GM21381 (cell line): Measurements from ENCODE around the gene DNAH3.

Experiments used
- ATAC-seq: cut with Tn5 transposase; IDR thresholded peaks from one replicate; pipeline ENCODE4 v1.9.1; 2021; ENCODE audit warnings: mild to moderate bottlenecking, moderate library complexity; ENCODE audit not compliant: unreplicated experiment

The DNAH3 gene

DNA sequence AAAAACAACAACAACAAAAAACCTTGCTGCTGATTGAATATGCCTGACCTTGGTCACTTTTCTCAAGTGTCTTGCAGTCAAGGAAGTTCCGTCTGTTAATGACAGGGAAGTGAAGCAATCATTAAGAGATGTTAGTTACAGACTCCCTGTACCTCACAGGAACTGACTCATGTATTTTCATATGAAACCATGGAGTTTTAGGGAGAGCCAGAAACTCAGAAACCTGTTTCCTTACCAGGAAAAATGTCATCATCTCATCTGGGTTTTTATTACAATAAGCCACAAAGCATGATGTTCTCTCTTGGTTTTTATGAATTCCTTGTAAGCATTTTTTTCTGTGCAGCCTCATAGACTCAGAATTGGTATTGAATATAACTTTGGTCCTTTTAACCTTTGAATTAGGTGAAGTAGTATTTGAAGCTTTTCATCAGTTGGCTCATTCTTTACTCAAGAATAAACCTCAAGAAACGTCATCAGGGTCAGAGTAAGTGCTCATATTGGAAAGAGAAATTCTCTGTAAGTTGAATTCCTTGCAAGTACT lies 239.8 kb downstream of the DNAH3 start:
- no peak for ATAC-seq

DNA sequence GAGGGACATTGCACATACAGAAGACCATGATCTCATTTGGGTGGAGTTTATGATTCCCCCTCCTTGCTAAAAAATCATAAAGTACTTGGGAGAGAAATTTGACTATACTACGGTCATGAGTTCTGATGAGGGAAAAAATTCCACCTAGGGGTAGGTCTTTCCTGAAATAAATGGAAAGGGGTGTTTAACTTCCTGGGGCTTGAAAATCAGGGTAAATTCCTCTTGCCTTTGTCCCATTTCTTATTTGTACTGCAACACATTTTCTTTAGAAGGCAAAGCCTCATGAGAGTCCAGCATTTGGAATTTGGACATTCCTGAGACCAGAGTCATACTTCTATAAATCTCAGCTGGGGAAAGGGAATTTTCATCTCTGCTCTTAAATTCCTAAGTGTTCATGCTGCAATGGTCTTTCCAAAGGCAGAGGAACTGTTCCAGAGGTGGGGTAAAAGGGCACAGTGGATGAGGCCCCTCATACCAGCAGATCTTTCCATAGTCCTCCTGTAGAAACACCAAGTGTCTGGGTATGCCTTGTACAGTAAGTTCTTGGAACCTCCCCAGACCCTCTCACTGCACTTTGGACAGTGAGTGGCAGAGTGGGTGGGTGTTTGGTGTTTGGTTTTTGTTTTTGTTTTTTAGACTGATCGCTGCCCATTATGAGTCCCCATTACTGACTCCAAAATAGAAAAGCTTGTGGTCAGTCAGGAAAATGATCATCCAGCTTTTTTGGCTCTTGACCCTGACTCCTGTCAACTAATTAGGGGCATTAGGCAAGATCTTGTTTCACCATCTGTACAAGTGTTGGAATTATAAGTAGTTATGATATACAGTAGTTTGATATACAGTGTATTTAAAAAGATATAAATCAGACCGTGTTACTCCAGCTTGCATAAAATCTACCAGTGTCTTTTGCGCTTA lies 244.0 kb downstream of the DNAH3 start:
- no peak for ATAC-seq

DNA sequence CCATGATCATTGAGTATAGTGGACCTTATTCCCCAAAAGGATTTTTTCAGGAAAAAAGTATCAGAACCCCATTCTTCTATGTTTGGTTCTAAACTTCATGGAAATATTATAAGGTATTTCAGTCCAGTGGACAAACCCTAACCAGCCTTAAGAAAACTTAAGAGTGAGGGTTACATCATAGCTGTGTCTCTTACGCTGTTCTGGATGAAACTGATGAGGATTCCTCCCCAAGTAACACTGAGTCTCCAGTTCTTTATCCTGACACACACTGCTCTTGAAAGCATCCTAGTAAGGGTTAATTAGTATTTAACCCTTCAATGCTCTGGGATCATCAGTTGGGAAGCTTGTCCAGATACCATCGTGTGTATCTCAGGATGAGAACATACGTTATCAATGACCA lies 245.1 kb downstream of the DNAH3 start:
- no peak for ATAC-seq

DNA sequence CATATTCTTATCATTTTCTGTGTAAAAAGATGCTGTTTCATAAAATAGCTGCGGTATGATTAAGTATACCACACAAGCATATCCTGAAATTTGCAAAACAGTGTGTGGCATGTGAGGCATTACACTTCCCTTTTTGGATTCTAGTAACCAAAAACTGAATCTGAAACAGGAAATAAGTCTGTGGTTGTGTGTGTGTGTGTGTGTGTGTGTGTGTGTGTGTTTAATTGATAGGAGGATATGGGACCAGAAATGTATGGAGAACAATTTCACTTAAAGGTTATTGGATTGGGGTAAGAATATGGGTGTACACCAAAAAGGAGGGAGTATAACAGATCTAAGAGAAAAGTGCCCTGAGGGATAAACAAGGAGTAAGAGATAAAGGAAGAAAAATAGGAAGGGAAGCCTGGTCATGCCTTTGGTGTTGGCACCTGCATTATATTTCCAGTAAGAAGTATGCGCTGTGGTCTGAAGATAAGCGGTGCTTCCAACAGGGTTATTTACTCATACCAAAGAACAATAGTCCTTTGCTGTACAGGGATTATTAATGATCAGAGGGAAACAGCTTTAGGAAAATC lies 246.1 kb downstream of the DNAH3 start:
- no peak for ATAC-seq

- ATAC-seq: no peak
Measured at GRCh38 chr16:20903899-20904506, 246.6 kb downstream of the DNAH3 start.

DNA sequence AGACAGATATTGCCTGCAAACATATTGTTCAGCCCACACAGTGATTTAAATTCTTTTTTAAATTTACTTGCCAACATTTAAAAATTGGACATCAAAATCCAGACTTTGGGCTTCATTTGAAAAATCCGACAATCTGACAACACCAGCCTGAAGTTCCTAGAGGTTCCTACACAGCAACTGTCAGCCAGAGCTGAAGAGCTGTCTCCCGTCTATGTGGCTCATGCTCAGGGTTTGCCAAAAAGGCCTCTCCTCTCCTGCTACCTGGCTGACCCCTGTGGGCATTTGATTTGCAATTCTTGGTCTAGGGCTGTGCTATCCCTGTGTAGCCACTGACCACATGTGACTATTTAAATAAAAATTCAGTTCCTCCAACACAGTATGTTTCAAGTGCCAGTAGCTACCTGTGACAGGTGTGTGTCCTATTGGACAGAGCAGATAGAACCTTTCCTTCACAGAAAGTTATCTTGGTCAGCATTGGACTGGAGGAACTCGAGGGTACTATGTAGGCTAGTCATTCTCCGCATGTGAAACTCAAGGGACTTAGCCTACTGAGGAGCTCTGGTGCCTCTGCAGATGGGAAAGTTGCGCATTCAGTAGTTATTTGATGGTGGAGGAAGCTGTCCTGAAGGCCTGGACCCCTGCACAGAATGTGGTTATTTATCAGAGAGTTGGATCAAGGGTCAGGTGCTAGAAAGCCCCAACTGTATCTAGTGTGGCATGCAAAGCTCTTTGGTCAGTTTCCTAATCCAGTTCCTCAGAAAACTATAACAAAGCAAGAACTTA lies 247.3 kb downstream of the DNAH3 start:
- ATAC-seq: no peak

DNA sequence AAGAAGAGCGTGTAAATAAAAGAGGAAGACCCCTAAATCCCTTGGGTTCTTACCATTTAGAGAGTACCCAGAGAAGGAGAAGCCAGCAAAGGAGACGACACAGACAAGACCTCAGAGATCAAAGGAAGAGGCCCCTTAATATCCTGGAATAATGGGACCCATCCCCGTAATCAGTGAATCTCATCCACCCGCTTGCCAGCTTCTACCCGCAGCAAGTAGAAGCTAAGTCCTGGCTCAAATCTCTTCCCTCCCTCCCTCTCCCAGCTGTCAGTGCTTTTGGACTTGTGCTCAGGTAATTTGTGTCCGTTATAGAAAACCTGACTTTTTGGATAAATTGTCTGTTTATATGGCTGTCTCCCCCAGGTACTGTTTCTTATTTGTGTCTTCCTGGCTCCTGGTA lies 248.2 kb downstream of the DNAH3 start:
- ATAC-seq: no peak

- no peak for ATAC-seq
Measured at GRCh38 chr16:20901436-20902112, 249.1 kb downstream of the DNAH3 start.

DNA sequence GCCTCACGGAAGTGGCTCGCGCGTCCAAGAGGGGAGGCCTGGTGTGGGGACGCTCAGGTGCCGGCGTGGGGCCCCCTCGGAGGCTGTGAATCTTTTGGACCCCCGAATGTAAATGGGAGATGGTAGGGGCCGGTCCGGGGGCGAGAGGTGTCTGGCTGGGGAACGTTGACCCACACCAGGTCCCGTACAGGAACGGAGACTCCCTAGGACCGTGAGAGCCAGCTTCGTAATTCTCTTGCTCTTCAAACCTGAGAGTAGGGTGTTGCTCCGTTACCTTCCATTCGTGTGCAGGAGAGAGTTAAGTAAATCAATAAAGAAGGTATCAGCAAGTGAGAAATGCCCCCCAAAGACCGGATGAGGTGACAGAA lies 249.6 kb downstream of the DNAH3 start:
- no peak for ATAC-seq

DNA sequence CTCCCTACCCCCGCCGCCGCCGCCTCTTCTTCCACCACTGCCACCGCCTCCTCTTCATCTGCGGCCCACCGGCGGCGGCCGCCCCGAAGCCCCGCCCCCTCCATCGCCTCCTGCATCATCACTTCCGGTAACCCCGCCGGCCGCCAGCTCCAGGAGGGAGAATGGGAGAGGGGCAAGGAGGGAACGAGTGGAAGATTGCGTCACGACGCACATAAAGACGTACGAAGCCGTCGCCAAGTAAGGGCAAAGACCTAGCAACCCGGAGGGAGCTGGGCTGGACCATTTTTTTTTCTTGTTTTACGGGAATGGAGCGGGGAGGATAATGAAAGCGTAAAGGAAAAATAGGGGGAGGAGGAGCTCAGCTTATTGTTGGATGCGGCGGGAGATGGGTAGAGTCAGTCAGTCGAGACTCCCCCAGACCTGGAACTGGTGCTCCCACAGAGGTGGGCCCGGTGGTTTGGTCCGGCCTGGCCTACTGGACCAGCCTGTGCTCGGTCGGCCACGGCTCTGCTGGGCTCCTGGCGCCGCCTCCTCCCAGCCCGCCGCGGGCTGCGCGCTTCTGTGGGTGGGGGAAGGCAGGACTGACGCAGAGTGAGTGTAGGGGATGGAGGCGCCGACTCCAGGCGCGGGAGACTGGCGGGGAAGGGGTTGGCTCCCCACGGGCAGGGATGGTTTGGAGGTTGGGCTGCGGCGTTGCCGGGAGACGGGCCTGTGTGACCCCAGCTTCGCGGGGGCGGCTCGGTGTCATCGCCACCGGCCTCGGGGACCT lies 250.2 kb downstream of the DNAH3 start, which contains the start of the genes DCUN1D3 and LYRM1:
Gene DCUN1D3 (minus strand): TSS at position 60 of the 769 bp plus-strand sequence. CDS start 37,820 bp downstream, outside the sequence.
Gene LYRM1 (plus strand): TSS at position 473 of the 769 bp plus-strand sequence. CDS start 14,785 bp downstream, outside the sequence.
- ATAC-seq: peak; percentile 62

DNA sequence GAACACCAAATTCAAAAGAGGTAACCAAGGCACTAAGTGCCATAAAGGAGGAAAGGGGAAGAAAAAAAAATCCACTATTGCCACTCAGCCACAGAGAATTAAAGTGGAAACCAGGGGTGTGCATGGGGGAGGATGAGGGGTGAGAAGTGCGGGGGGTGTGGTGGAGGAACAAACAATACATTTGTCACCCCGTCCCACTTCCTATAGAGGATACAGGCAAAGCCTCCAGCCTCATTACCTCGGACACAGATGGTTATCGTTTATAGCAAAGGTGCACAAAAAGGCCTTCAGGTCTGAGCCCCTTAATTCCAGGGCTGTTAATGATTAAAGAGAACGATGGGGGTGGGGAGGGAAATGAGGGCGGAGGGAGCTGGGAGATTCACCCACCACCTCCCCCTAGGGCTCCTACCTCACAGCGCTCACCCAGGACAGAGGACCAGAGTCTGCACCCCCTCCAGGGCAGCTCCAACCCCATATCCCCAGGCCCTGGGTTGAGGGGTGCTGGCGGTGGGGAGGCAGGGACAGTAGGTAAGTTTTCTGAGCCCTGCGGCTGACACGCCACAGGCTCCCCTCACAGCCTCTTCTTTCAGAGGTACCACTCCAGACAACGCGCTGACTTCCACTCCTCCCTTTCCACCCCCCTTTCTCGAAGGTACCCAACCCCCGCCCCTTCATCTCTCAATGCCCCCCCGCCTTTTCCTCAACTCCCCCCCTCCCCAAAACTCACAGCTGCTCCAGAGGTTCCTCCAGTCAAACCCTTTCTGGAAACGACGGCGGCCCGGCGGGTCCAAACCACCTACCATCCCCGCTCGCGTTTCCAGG lies 251.0 kb downstream of the DNAH3 start:
- ATAC-seq: no peak

GRCh38 chr16:20899071-20899470 lies 251.6 kb downstream of the DNAH3 start:
- ATAC-seq: no peak

DNA sequence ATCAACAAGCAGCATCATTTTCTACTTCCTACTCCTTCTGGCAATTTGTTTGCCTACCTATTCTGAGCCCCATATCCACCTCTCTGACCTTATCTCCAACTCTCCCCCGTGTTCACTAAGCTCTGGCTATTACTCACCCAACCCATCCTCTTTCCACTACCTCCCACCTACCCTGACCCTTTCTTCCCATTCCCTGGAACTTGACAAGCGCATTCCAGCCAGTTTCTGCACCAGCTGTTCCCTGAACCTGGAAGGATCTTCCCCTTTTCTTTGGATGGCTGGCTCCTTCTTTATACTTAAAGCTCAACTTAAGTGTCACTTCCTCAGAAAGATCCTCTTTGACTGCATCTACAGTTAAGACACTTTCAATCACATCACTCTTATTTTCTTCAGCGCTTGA lies 252.7 kb downstream of the DNAH3 start:
- no peak for ATAC-seq

GRCh38 chr16:20897253-20897897 lies 253.3 kb downstream of the DNAH3 start:
- ATAC-seq: no peak

- no peak for ATAC-seq
Measured at GRCh38 chr16:20894388-20894787, 256.3 kb downstream of the DNAH3 start.

DNA sequence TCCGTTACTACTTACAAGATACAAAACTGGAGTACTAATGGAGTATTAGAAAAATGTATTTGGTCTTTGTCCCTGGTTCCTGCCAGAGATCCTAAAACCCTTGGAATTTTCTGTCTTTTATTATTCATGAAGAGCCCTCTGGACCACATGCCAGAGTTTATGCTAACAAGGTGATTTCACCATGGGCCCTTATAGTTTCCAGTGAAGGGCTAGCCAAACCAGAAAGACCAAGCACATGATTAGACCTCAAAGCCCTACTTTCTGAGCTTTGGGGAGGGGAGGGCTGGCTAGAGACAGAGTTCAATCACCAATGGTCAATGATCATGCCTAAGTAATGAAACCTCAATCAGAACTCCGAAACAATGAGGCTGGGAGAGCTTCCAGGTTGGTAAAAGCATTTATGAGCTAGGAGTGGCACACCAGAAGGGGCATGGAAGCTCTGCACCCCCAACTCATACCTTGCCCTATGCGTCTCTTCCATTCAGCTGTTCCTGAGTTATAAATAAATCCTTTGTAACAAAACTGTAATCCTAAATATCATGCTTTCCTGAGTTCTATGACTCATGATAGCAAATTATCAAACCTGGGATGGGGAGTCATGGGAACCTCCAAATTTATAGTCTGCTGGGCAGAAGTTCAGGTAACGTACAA lies 260.9 kb downstream of the DNAH3 start:
- ATAC-seq: no peak

GRCh38 chr16:20887207-20887606 lies 263.4 kb downstream of the DNAH3 start:
- ATAC-seq: no peak

DNA sequence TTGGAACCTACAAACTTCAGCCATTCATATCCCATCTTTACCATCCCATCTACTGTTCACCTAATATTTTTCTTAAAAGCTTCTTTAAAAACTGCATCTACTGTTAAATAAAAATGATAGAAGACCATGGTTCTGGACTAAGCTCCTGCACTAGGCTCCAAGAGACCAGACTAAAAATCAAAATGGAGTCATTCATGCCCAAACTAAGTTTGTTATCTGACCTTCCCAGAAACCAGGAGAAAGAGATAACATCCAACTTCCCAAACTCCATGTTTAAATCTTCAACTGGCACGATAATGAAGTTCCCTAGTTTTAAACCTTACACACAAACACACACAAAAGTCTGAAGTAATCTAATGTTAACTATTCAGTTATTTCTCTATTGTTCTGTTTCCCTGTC lies 264.3 kb downstream of the DNAH3 start:
- ATAC-seq: no peak
